ENCODE results near the gene VPS13A. TPM values are rescaled to one million over a fixed set of nuclear protein-coding genes. Genes with fewer than 3 reads are reported as not detected.
"Not testable (repeated sequence)": the region's sequence is repeated elsewhere in the genome, so short reads cannot be mapped to it uniquely, and the experiment has no call there.

Gene VPS13A
- total RNA-seq, 2 experiments from 2014 or later, result 26.8 to 26.9 TPM

- Mint-ChIP-seq H3K27me3 (ENCODE audit: low read depth) (no peaks in the 10 kb centered on the region), H3K4me3 (no peak overlapping the region), H3K4me1 (ENCODE audit: low read depth) (no peaks in the 10 kb centered on the region), H3K27ac (no peak overlapping the region), H3K36me3 (ENCODE audit: low read depth) (peaks cover 28% of the 10 kb centered on the region), H3K9me3 (no peaks in the 10 kb centered on the region)
- no peak for DNase-seq
- CTCF ChIA-PET, result interaction anchor here (1.0 kb wide), 1 partner anchor 54 kb away, joined by 3 read pairs; no protein-coding TSS in a partner anchor
- intact Hi-C loops (cut with micrococcal nuclease), result no loop called here
These were observed 225.9 kb downstream of the VPS13A start for GRCh38 chr9:77403239-77403638.

- H3K36me3 Mint-ChIP-seq (ENCODE audit: low read depth), result peaks cover 42% of the 10 kb centered on the region
- H3K27me3 Mint-ChIP-seq (ENCODE audit: low read depth); DNase-seq; H3K4me1 Mint-ChIP-seq (ENCODE audit: low read depth); H3K9me3 Mint-ChIP-seq; H3K4me3 Mint-ChIP-seq; H3K27ac Mint-ChIP-seq; CTCF ChIA-PET; intact Hi-C loops (cut with micrococcal nuclease): not testable (repeated sequence)
These were observed 231.2 kb downstream of the VPS13A start for GRCh38 chr9:77408521-77408920.

- intact Hi-C loops (cut with micrococcal nuclease), result no loop called here
- CTCF ChIA-PET, result interaction anchor here (0.8 to 2.0 kb wide), 3 partner anchors 16 to 96 kb away, joined by 4 to 7 read pairs (median 4); no protein-coding TSS in a partner anchor
- Mint-ChIP-seq H3K4me1 (ENCODE audit: low read depth) (no peaks in the 10 kb centered on the region), H3K36me3 (ENCODE audit: low read depth) (peaks cover 3% of the 10 kb centered on the region), H3K4me3 (no peak overlapping the region), H3K27ac (no peak overlapping the region), H3K9me3 (no peaks in the 10 kb centered on the region), H3K27me3 (ENCODE audit: low read depth) (no peaks in the 10 kb centered on the region)
- no peak for DNase-seq
These were observed 240.2 kb downstream of the VPS13A start for GRCh38 chr9:77417566-77417965.

GRCh38 chr9:77418226-77418625 lies 240.9 kb downstream of the VPS13A start:
- H3K4me1 Mint-ChIP-seq (ENCODE audit: low read depth), result no peaks in the 10 kb centered on the region
- H3K4me3 Mint-ChIP-seq, result no peak overlapping the region
- no peak for DNase-seq
- CTCF ChIA-PET, result interaction anchor here (0.8 to 2.0 kb wide), 2 partner anchors 16 to 39 kb away, joined by 4 to 7 read pairs; no protein-coding TSS in a partner anchor
- intact Hi-C loops (cut with micrococcal nuclease), result no loop called here
- no peaks in the 10 kb centered on the region for H3K27me3 Mint-ChIP-seq (ENCODE audit: low read depth)
- H3K27ac Mint-ChIP-seq, result no peak overlapping the region
- H3K36me3 Mint-ChIP-seq (ENCODE audit: low read depth), result peaks cover 3% of the 10 kb centered on the region
- no peaks in the 10 kb centered on the region for H3K9me3 Mint-ChIP-seq

- no peak overlapping the region for H3K4me3 Mint-ChIP-seq
- no peak overlapping the region for H3K27ac Mint-ChIP-seq
- no peaks in the 10 kb centered on the region for H3K4me1 Mint-ChIP-seq (ENCODE audit: low read depth)
- H3K9me3 Mint-ChIP-seq, result no peaks in the 10 kb centered on the region
- no peaks in the 10 kb centered on the region for H3K27me3 Mint-ChIP-seq (ENCODE audit: low read depth)
- CTCF ChIA-PET, result interaction anchor here (0.6 kb wide), 1 partner anchor 792 kb away, joined by 3 read pairs; no protein-coding TSS in a partner anchor
- intact Hi-C loops (cut with micrococcal nuclease), result no loop called here
- DNase-seq, result no peak
- H3K36me3 Mint-ChIP-seq (ENCODE audit: low read depth), result peaks cover 3% of the 10 kb centered on the region
These were observed 243.3 kb downstream of the VPS13A start for GRCh38 chr9:77420641-77421040.

- peaks cover 3% of the 10 kb centered on the region for H3K36me3 Mint-ChIP-seq (ENCODE audit: low read depth)
- DNase-seq, result no peak
- intact Hi-C loops (cut with micrococcal nuclease), result no loop called here
- no peak overlapping the region for H3K4me3 Mint-ChIP-seq
- no peaks in the 10 kb centered on the region for H3K4me1 Mint-ChIP-seq (ENCODE audit: low read depth)
- H3K27me3 Mint-ChIP-seq (ENCODE audit: low read depth), result no peaks in the 10 kb centered on the region
- H3K27ac Mint-ChIP-seq, result no peak overlapping the region
- CTCF ChIA-PET, result interaction anchor here (0.8 kb wide), 1 partner anchor 14 kb away, joined by 3 read pairs; no protein-coding TSS in a partner anchor
- no peaks in the 10 kb centered on the region for H3K9me3 Mint-ChIP-seq
These were observed 244.4 kb downstream of the VPS13A start for GRCh38 chr9:77421506-77422265.

- Mint-ChIP-seq H3K27ac (no peak overlapping the region), H3K36me3 (ENCODE audit: low read depth) (peaks cover 3% of the 10 kb centered on the region), H3K27me3 (ENCODE audit: low read depth) (no peaks in the 10 kb centered on the region), H3K4me3 (no peak overlapping the region), H3K4me1 (ENCODE audit: low read depth) (no peaks in the 10 kb centered on the region), H3K9me3 (no peaks in the 10 kb centered on the region)
- intact Hi-C loops (cut with micrococcal nuclease), result no loop called here
- DNase-seq, result no peak
- CTCF ChIA-PET, result interaction anchor here (0.8 kb wide), 1 partner anchor 15 kb away, joined by 3 read pairs; no protein-coding TSS in a partner anchor
These were observed 245.6 kb downstream of the VPS13A start for GRCh38 chr9:77422969-77423368.

- H3K27ac Mint-ChIP-seq, result no peak overlapping the region
- no peaks in the 10 kb centered on the region for H3K4me1 Mint-ChIP-seq (ENCODE audit: low read depth)
- CTCF ChIA-PET, result interaction anchor here (1.1 kb wide), 1 partner anchor 33 kb away, joined by 6 read pairs; no protein-coding TSS in a partner anchor
- H3K36me3 Mint-ChIP-seq (ENCODE audit: low read depth), result peaks cover 3% of the 10 kb centered on the region
- DNase-seq, result no peak
- no peaks in the 10 kb centered on the region for H3K27me3 Mint-ChIP-seq (ENCODE audit: low read depth)
- intact Hi-C loops (cut with micrococcal nuclease), result no loop called here
- no peak overlapping the region for H3K4me3 Mint-ChIP-seq
- no peaks in the 10 kb centered on the region for H3K9me3 Mint-ChIP-seq
These were observed 246.5 kb downstream of the VPS13A start for GRCh38 chr9:77423841-77424240.

GRCh38 chr9:77424993-77425392 lies 247.7 kb downstream of the VPS13A start:
- H3K36me3 Mint-ChIP-seq (ENCODE audit: low read depth), result peaks cover 3% of the 10 kb centered on the region

GRCh38 chr9:77426712-77427111 lies 249.4 kb downstream of the VPS13A start:
- Mint-ChIP-seq H3K4me1 (ENCODE audit: low read depth) (no peaks in the 10 kb centered on the region), H3K4me3 (no peak overlapping the region), H3K27me3 (ENCODE audit: low read depth) (no peaks in the 10 kb centered on the region), H3K9me3 (no peaks in the 10 kb centered on the region), H3K36me3 (ENCODE audit: low read depth) (peaks cover 3% of the 10 kb centered on the region), H3K27ac (no peak overlapping the region)
- intact Hi-C loops (cut with micrococcal nuclease), result no loop called here
- no peak for DNase-seq
- CTCF ChIA-PET, result no interaction called here

More at GRCh38 chr9:77424993-77425392, 247.7 kb downstream of the VPS13A start:
- intact Hi-C loops (cut with micrococcal nuclease), result no loop called here
- CTCF ChIA-PET, result interaction anchor here (0.8 kb wide), 1 partner anchor 10 kb away, joined by 5 read pairs; no protein-coding TSS in a partner anchor
- Mint-ChIP-seq H3K27me3 (ENCODE audit: low read depth) (no peaks in the 10 kb centered on the region), H3K27ac (no peak overlapping the region), H3K9me3 (no peaks in the 10 kb centered on the region), H3K4me3 (no peak overlapping the region), H3K4me1 (ENCODE audit: low read depth) (no peaks in the 10 kb centered on the region)
- DNase-seq, result no peak

- Mint-ChIP-seq H3K4me3 (no peak overlapping the region), H3K4me1 (ENCODE audit: low read depth) (no peaks in the 10 kb centered on the region), H3K36me3 (ENCODE audit: low read depth) (no peaks in the 10 kb centered on the region), H3K27me3 (ENCODE audit: low read depth) (no peaks in the 10 kb centered on the region), H3K9me3 (no peaks in the 10 kb centered on the region), H3K27ac (no peak overlapping the region)
- intact Hi-C loops (cut with micrococcal nuclease), result no loop called here
- CTCF ChIA-PET, result no interaction called here
- DNase-seq, result no peak
These were observed 250.1 kb downstream of the VPS13A start for GRCh38 chr9:77427256-77427927.

- Mint-ChIP-seq H3K27ac (no peak overlapping the region), H3K4me3 (no peak overlapping the region), H3K27me3 (ENCODE audit: low read depth) (no peaks in the 10 kb centered on the region), H3K4me1 (ENCODE audit: low read depth) (peaks cover 3% of the 10 kb centered on the region), H3K36me3 (ENCODE audit: low read depth) (no peaks in the 10 kb centered on the region), H3K9me3 (no peaks in the 10 kb centered on the region)
- intact Hi-C loops (cut with micrococcal nuclease), result no loop called here
- DNase-seq, result no peak
- CTCF ChIA-PET, result no interaction called here
These were observed 252.6 kb downstream of the VPS13A start for GRCh38 chr9:77429928-77430327.

All from activated naive CD4-positive, alpha-beta T cell treated with anti-CD3 and anti-CD28 coated beads for 36 hours (primary cell).